Lower leg skin (tissue), 3 donors: ENCODE results near the gene CES3.

Source experiments
- CTCF ChIP-seq, 3 donors: fragments of 450-650 bp; IDR thresholded peaks; one replicate each; pipeline ENCODE4 v1.5.1; 2016; ENCODE audit warnings: antibody characterized with exemption in 3 of 3, mild to moderate bottlenecking in 3 of 3, moderate library complexity in 2 of 3
- POLR2A ChIP-seq, 2 donors: fragments of 450-650 bp; IDR thresholded peaks; one replicate each; pipeline ENCODE4 v1.6.1; 2016 to 2017; ENCODE audit warnings: antibody characterized with exemption in 2 of 2, mild to moderate bottlenecking in 1 of 2, moderate library complexity in 1 of 2

GRCh38 chr16:66959704-66960161 is 1.3 kb upstream of the CES3 start:
- TF ChIP-seq CTCF (IDR thresholded peaks at IDR 0.05) = no peak
- no peak for TF ChIP-seq POLR2A (IDR thresholded peaks at IDR 0.05)
